AG04450 (cell line): ENCODE measurements around the gene TFF1. TPM values are rescaled to one million over a fixed set of nuclear protein-coding genes. Genes with fewer than 3 reads are reported as not detected.

Experiments
- CTCF ChIA-PET: fragments of 300-600, 350-600 bp; formaldehyde crosslinking; extraction: SDS; loops from one replicate; lab custom pipeline; 2022; ENCODE audit warnings: antibody characterized with exemption, inconsistent platforms; lab: Charles Lee
- POLR2A ChIA-PET: fragments of 350-600 bp; formaldehyde crosslinking; extraction: SDS; loops from one replicate; lab custom pipeline; 2021; ENCODE audit warnings: antibody characterized with exemption, inconsistent platforms; lab: Yijun Ruan, JAX
- DNase-seq: peaks from one replicate; pipeline ENCODE4 v3.0.0-alpha.2; 2011; ENCODE audit warnings: low read depth, low spot score
- H3K27ac ChIP-seq: one replicate; pipeline ENCODE4 v1.5.1; 2012; ENCODE audit warnings: low read depth, low read length, control low read depth
- H3K27me3 ChIP-seq: one replicate; pipeline ENCODE4 v1.6.0; 2012; ENCODE audit warnings: low read length; ENCODE audit not compliant: control insufficient read depth, insufficient read depth
- H3K4me3 ChIP-seq: 2 replicates; pipeline ENCODE4 v1.5.1; 2011; ENCODE audit warnings: mild to moderate bottlenecking, low read depth, low read length, control low read depth
- H3K9me3 ChIP-seq: 2 replicates; pipeline ENCODE4 v1.5.1; 2012; ENCODE audit warnings: low read length; ENCODE audit not compliant: control insufficient read depth, insufficient read depth
- polyA plus RNA-seq: library from polyadenylated mRNA; depleted of rRNA; stranded (reverse); fragments of >200 nt; gene quantifications from 2 replicates; pipeline ENCODE4 v1.2.3, GENCODE V29; 2011
- TF ChIP-seq, protein P1 (sequence below): IDR thresholded peaks from 2 replicates; pipeline ENCODE4 v1.5.1; 2011; ENCODE audit warnings: low read depth, low read length, control low read depth, inconsistent platforms

TFF1 gene
- polyA plus RNA-seq, 1 experiment, result not detected

DNA sequence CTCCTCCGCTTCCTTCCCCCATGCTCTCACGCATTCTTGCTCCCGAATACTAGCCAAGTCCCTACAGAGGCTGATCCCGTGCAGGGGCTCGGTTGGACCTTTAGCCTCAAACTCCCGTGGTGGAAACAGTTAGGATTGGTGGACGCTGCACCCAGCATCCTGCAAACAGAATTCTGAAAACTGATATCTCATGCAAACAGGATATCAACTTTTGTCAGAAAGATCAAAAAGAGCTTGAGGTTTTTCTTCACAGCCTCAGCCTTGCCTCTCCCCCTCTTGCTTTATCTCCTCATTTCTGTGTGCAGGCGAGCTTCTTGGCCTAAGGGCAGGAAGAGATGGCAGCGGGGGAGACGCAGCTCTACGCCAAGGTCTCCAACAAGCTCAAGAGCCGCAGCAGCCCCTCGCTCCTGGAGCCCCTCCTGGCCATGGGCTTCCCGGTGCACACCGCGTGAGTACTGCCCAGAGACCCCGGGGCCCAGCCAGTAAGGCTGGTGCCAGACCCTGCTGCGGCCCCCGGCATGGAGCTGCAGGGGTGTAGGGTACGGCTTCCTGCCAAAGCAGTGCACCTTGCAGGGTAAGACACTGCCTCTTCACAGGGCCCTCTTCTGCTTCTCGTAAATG is 37.4 kb upstream of the TFF1 start, which contains the start of gene UBASH3A:
Gene UBASH3A (plus strand): TSS at position 292 of the 621 bp plus-strand sequence. CDS start 44 bp downstream, at position 336.
- TF ChIP-seq, protein P1, sequence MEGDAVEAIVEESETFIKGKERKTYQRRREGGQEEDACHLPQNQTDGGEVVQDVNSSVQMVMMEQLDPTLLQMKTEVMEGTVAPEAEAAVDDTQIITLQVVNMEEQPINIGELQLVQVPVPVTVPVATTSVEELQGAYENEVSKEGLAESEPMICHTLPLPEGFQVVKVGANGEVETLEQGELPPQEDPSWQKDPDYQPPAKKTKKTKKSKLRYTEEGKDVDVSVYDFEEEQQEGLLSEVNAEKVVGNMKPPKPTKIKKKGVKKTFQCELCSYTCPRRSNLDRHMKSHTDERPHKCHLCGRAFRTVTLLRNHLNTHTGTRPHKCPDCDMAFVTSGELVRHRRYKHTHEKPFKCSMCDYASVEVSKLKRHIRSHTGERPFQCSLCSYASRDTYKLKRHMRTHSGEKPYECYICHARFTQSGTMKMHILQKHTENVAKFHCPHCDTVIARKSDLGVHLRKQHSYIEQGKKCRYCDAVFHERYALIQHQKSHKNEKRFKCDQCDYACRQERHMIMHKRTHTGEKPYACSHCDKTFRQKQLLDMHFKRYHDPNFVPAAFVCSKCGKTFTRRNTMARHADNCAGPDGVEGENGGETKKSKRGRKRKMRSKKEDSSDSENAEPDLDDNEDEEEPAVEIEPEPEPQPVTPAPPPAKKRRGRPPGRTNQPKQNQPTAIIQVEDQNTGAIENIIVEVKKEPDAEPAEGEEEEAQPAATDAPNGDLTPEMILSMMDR, result no peak
- ChIA-PET POLR2A (no interaction called here), CTCF (no interaction called here)
- peaks cover 2% of the 10 kb centered on the region for H3K27me3 ChIP-seq
- no peak within 1 kb of the TSS for H3K4me3 ChIP-seq
- no peak for DNase-seq
- no peak within 1 kb of the TSS for H3K27ac ChIP-seq
- no peaks in the 10 kb centered on the region; the same call in 1 of the 2 replicates for H3K9me3 ChIP-seq

DNA sequence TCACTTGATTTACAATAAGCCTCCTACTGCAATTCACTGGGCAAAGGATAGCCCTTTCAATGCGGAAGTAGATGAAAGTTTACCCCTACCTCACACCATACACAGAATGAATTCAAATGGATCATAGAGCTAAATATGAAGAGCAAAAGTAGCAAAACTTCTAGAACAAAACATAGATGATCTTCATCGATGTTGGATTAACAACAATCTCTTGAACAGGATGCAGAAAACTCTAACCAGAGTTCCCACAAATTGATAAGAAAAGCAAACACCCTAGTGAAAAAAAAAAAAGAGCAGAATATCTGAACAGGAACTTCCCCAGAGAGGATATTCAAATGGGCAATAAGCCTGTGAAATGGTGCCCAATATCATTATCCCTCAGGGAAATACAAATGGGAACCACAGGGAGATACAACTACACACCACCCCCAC is 35.5 kb upstream of the TFF1 start:
- TF ChIP-seq, protein P1, result no peak
- POLR2A ChIA-PET, result no interaction called here

DNA sequence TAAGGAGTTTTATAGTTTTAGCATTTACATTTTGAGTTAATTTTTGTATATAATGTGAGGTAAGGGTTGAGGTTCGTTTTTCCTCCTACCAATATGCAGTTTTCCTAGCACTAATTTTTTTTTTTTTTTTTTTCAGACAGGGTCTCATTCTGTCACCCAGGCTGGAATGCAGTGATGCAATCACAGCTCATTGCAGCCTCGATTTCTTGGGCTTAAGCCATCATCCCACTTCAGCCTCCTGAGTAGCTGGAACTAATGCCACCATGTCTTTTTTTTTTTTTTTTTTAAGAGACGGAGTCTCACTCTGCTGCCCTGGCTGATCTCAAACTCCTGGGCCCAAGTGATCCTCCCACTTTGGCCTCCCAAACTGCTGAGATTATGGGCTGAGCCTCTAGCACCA is 34.8 kb upstream of the TFF1 start:
- no peaks in the 10 kb centered on the region; the same call in 1 of the 2 replicates for H3K9me3 ChIP-seq
- CTCF ChIA-PET, result interaction anchor here (1.4 kb wide), 1 partner anchor 20 kb away, joined by 3 read pairs; no protein-coding TSS in a partner anchor
- TF ChIP-seq, protein P1, result no peak
- POLR2A ChIA-PET, result no interaction called here
- H3K27me3 ChIP-seq, result no peaks in the 10 kb centered on the region
- no peak overlapping the region for H3K4me3 ChIP-seq
- no peak overlapping the region for H3K27ac ChIP-seq
- DNase-seq, result no peak

More for the DNA sequence above, 35.5 kb upstream of the TFF1 start:
- Histone ChIP-seq H3K27ac (no peak overlapping the region), H3K9me3 (no peaks in the 10 kb centered on the region; the same call in 1 of the 2 replicates), H3K27me3 (peaks cover 2% of the 10 kb centered on the region), H3K4me3 (no peak overlapping the region)
- no peak for DNase-seq
- CTCF ChIA-PET, result no interaction called here

DNA sequence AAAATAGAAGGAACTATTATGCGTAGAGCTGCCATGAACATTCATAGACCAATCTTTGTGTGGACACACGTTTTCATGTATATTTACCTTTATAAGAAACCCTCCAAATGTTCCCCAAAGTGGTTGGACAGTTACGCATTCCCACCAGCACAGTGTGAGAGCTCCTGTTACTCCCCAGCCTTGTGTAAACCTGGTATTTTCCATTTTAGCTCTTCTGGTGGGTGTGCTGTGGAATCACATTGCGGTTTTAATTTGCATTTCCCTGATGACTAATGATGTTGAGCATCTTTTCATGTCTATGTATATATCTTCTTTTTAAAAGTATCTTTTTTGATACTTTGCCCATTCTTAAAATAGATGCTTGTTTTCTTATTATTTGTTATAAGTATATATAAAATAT is 34.2 kb upstream of the TFF1 start:
- POLR2A ChIA-PET, result no interaction called here
- DNase-seq, result no peak
- CTCF ChIA-PET, result interaction anchor here (1.4 kb wide), 1 partner anchor 19 kb away, joined by 3 read pairs; no protein-coding TSS in a partner anchor
- TF ChIP-seq, protein P1, result no peak
- Histone ChIP-seq H3K4me3 (no peak overlapping the region), H3K27ac (no peak overlapping the region), H3K9me3 (no peaks in the 10 kb centered on the region; the same call in 1 of the 2 replicates), H3K27me3 (no peaks in the 10 kb centered on the region)

DNA sequence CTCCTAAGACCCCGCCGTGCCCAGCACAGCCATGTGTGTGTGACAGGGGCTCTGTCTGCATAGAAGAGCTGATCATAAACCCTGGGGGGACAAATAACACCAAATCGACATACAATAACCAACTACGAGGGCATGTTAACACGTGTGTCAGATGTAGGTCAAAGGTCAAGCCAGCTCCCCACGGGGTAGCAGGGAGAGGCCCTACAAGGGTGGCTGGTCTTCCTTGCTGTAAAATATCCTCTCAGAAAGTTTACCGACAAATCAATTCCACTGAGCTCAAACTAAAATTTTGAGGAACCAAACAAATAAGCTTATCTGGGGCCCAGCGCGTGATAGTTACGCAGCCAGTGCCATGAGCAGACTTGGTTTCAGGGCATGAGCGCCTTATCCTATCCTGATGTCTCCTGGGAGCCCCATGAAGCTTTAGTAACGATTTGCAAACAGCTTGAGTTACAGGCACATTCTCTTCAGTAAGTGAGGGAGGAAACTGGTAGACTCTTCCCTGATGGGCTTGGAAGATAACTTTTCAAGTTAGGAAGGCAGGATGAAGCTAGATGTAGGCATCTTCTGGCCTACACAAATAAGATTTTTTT is 32.2 kb upstream of the TFF1 start:
- Histone ChIP-seq H3K4me3 (no peak overlapping the region), H3K27me3 (peaks cover 3% of the 10 kb centered on the region), H3K9me3 (no peaks in the 10 kb centered on the region), H3K27ac (no peak overlapping the region)
- CTCF ChIA-PET, result no interaction called here
- TF ChIP-seq, protein P1, result no peak
- no peak for DNase-seq
- POLR2A ChIA-PET, result no interaction called here
